ENCODE results near the gene PRKAR1B.

DNA sequence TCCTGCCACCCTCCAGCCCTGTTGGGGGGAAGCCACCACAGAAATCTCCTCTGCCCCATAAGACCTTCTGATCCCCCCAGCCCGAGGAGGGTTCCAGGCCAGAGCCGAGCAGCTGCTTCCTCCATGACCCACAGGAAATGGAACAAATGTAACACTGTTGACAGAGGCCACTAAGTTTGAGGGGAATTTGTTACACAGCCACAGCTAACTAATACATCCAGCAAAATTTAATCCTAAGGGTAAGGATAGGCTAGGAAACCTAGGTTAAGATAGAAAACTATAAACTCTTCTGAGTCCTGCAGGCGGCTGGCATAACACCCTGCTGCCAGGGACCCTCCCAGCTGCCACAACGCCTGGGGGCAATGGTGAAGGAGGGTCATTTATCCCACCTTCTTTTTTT, 140.6 kb downstream of the PRKAR1B start:
- TF ChIP-seq, protein P1, sequence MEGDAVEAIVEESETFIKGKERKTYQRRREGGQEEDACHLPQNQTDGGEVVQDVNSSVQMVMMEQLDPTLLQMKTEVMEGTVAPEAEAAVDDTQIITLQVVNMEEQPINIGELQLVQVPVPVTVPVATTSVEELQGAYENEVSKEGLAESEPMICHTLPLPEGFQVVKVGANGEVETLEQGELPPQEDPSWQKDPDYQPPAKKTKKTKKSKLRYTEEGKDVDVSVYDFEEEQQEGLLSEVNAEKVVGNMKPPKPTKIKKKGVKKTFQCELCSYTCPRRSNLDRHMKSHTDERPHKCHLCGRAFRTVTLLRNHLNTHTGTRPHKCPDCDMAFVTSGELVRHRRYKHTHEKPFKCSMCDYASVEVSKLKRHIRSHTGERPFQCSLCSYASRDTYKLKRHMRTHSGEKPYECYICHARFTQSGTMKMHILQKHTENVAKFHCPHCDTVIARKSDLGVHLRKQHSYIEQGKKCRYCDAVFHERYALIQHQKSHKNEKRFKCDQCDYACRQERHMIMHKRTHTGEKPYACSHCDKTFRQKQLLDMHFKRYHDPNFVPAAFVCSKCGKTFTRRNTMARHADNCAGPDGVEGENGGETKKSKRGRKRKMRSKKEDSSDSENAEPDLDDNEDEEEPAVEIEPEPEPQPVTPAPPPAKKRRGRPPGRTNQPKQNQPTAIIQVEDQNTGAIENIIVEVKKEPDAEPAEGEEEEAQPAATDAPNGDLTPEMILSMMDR (IDR thresholded peaks at IDR 0.05), result no peak
- TF ChIP-seq POLR2A (IDR thresholded peaks at IDR 0.05), result no peak

Measured in thyroid gland (tissue), 4 donors.